ENCODE measurements around the gene CLIC5. TPM values are rescaled to one million over a fixed set of nuclear protein-coding genes. Genes with fewer than 3 reads are reported as not detected.

The CLIC5 gene
- total and polyA plus RNA-seq, 2 of the 8 experiments (the other 6 are each of a cell fraction or from before 2014, with no cell fraction given), result 0.12 to 0.15 TPM

GRCh38 chr6:46000905-46001304 is 14.8 kb downstream of the CLIC5 start:
- no peak overlapping the region for H3K56ac ChIP-seq (replicated peaks; ENCODE audit: insufficient read length, low read depth, low read length)
- H3K4ac ChIP-seq (replicated peaks; ENCODE audit: insufficient read length, low read depth, low read length), result no peak overlapping the region
- H3K4me1 ChIP-seq (replicated peaks in 1 of 4; ENCODE audit: control insufficient read depth in 3 of 4, insufficient read depth in 4 of 4, low read length in 3 of 4), result no peaks in the 10 kb centered on the region
- DNase-seq (ENCODE audit: low read depth in 1 of 2, low spot score in 2 of 2) (no peak), FAIRE-seq (no peak)
- H2BK5ac ChIP-seq (ENCODE audit: low read depth, low read length), result no peak overlapping the region
- no peaks in the 10 kb centered on the region for H3K79me2 ChIP-seq (ENCODE audit: control insufficient read depth in 1 of 2, insufficient read depth in 2 of 2, low read length in 2 of 2)
- ChIA-PET CTCF (ENCODE audit: partially characterized antibody) (no interaction called here), POLR2A (ENCODE audit: partially characterized antibody) (no interaction called here)
- H2BK15ac ChIP-seq (ENCODE audit: low read length), result no peak overlapping the region
- H3K27me3 ChIP-seq (replicated peaks in 1 of 4; ENCODE audit: control insufficient read depth in 3 of 4, extremely low read depth in 1 of 4, insufficient read depth in 3 of 4, low read length in 3 of 4), result no peaks in the 10 kb centered on the region
- H4K20me1 ChIP-seq (replicated peaks in 1 of 2; ENCODE audit: control insufficient read depth in 1 of 2, insufficient read depth in 2 of 2, low read length in 2 of 2), result peaks cover 0 to 1% of the 10 kb centered on the region in 2 experiments
- H2AFZ ChIP-seq (ENCODE audit: low read length), result no peak overlapping the region
- H3K36me3 ChIP-seq (ENCODE audit: control insufficient read depth in 2 of 4, insufficient read depth in 4 of 4, low read length in 3 of 4), result no peaks in the 10 kb centered on the region
- H2BK20ac ChIP-seq (ENCODE audit: low read length), result no peak overlapping the region
- no peak overlapping the region for H4K91ac ChIP-seq (replicated peaks; ENCODE audit: insufficient read length, low read length)
- H2BK12ac ChIP-seq (ENCODE audit: low read depth, low read length), result no peak overlapping the region
- H3K27ac ChIP-seq (ENCODE audit: low read depth, low read length), result no peak overlapping the region
- H3K23me2 ChIP-seq (ENCODE audit: low read depth, low read length), result no peaks in the 10 kb centered on the region
- H3K4me2 ChIP-seq (ENCODE audit: insufficient read depth in 1 of 2, low read depth in 2 of 2, low read length in 2 of 2), result no peak overlapping the region
- no peak overlapping the region for H3K23ac ChIP-seq (ENCODE audit: insufficient read length)
- no peak overlapping the region for H4K8ac ChIP-seq (ENCODE audit: extremely low read depth, insufficient read depth, low read length)
- H3K9ac ChIP-seq (replicated peaks in 1 of 4; ENCODE audit: extremely low read depth in 1 of 4, low read depth in 3 of 4, low read length in 3 of 4), result no peak overlapping the region
- no peak overlapping the region for H3K18ac ChIP-seq (ENCODE audit: extremely low read depth, low read length)
- no peak overlapping the region for H2BK120ac ChIP-seq (replicated peaks; ENCODE audit: low read depth, low read length)
- H4K5ac ChIP-seq (ENCODE audit: insufficient read length, low read depth, low read length), result no peak overlapping the region
- WGBS, 2 experiments (ENCODE audit: extremely low coverage in 1 of 2, insufficient coverage in 1 of 2, insufficient read length in 1 of 2, insufficient replicate concordance in 2 of 2, low coverage in 1 of 2, low lambda C conversion rate in 2 of 2, missing lambda C conversion rate in 1 of 2), result 87% methylated on average over 1 of the region's 1 CpG; no CpG with 5 or more reads in 1 of the 2 experiments
- no peak overlapping the region for H3K14ac ChIP-seq (ENCODE audit: insufficient read length)
- H2AK5ac ChIP-seq (ENCODE audit: low read depth, low read length), result no peak overlapping the region
- no peaks in the 10 kb centered on the region for H3K9me3 ChIP-seq (ENCODE audit: insufficient read depth in 2 of 2, low read depth in 1 of 2, low read length in 1 of 2)
- H3K4me3 ChIP-seq (ENCODE audit: extremely low read depth in 1 of 4, insufficient read depth in 2 of 4, low read depth in 3 of 4, low read length in 4 of 4), result no peak overlapping the region
- H3K79me1 ChIP-seq (ENCODE audit: low read depth, low read length), result no peaks in the 10 kb centered on the region
- no peak for TF ChIP-seq HDAC2 (IDR thresholded peaks at IDR 0.05; ENCODE audit: borderline replicate concordance in 1 of 2, low read depth in 2 of 2, low read length in 2 of 2)
- no peak for TF ChIP-seq SIRT6 (IDR thresholded peaks at IDR 0.05; ENCODE audit: low read length)
- TF ChIP-seq GABPA (IDR thresholded peaks at IDR 0.05; ENCODE audit: borderline replicate concordance, insufficient read depth, low read length), result no peak
- TF ChIP-seq BACH1 (IDR thresholded peaks at IDR 0.05; ENCODE audit: low read length), result no peak
- TF ChIP-seq ASH2L (IDR thresholded peaks at IDR 0.05; ENCODE audit: low read length), result no peak

Data from H1 (cell line).